Aorta (tissue), 5 donors: Measurements from ENCODE around the gene DGCR8. TPM values are rescaled to one million over a fixed set of nuclear protein-coding genes. Genes with fewer than 3 reads are reported as not detected.

Experiments
- ATAC-seq: fragments of 200-7000 bp; cut with Tn5 transposase; one replicate; pipeline ENCODE4 v1.9.1; 2022; ENCODE audit warnings: moderate library complexity; ENCODE audit not compliant: low FRiP score
- DNase-seq, 2 donors: peaks; one replicate each; pipeline ENCODE4 v3.0.0-alpha.2; 2020
- H3K27ac ChIP-seq, 2 donors: one replicate each; pipeline ENCODE4 v1.5.1; 2013; ENCODE audit warnings: low read length in 2 of 2, mild to moderate bottlenecking in 2 of 2, moderate library complexity in 2 of 2, control low read depth in 1 of 2, inconsistent platforms in 1 of 2, low read depth in 1 of 2
- H3K27me3 ChIP-seq, 2 donors: one replicate each; pipeline ENCODE4 v1.6.1; 2013; ENCODE audit warnings: control low read depth in 1 of 2, low read length in 1 of 2, mild to moderate bottlenecking in 1 of 2, moderate library complexity in 1 of 2; ENCODE audit not compliant: insufficient read depth in 2 of 2, control insufficient read depth in 1 of 2
- H3K36me3 ChIP-seq, 2 donors: one replicate each; pipeline ENCODE4 v1.6.1; 2013; ENCODE audit warnings: control low read depth in 1 of 2, low read length in 1 of 2, mild to moderate bottlenecking in 1 of 2; ENCODE audit not compliant: insufficient read depth in 2 of 2, control insufficient read depth in 1 of 2
- H3K4me1 ChIP-seq, 2 donors: one replicate each; pipeline ENCODE4 v1.6.1; 2013; ENCODE audit warnings: low read length in 2 of 2, control low read depth in 1 of 2, mild to moderate bottlenecking in 1 of 2, moderate library complexity in 1 of 2; ENCODE audit not compliant: insufficient read depth in 2 of 2, control insufficient read depth in 1 of 2
- H3K4me3 ChIP-seq, 2 donors: one replicate each; pipeline ENCODE4 v1.5.1; 2013; ENCODE audit warnings: low read length in 2 of 2, control low read depth in 1 of 2, mild to moderate bottlenecking in 1 of 2
- H3K9me3 ChIP-seq: one replicate; pipeline ENCODE4 v1.6.1; 2013; ENCODE audit warnings: mild to moderate bottlenecking, low read length; ENCODE audit not compliant: control insufficient read depth
- WGBS, 2 donors: extraction: QIAGEN DNeasy Blood & Tissue Kit; methylation state at CpG; one replicate each; pipeline ENCODE4 v1.1.7; 2013; 5-methylcytosine and 5-hydroxymethylcytosine counted together
- intact Hi-C, 2 donors: fragments of 100-400 bp; cut with DNase I; formaldehyde crosslinking; loops; one replicate each; pipeline versions ENCODE4 v1.14.2 to v1.15.0; 2022
- polyA plus RNA-seq, 2 donors: library from polyadenylated mRNA; stranded (reverse); fragments of 200-250 nt; gene quantifications; one replicate each; pipeline ENCODE4 v1.2.3, GENCODE V29; 2013
- total RNA-seq, 2 donors: library from RNA; stranded (reverse); fragmentation: NEBNext Ultra II Directional; extraction: Animal tissue kit (Norgen Biotek cat#: 25700); gene quantifications; one replicate each; pipeline ENCODE4 v1.2.1, GENCODE V29; 2021
- donor health status: healthy with polysubstance abuse.
- donor health status: Bipolar disorder and iron deficiency.
- donor health status: DM: no; HTN: no; CAD: no.
- donor health status: DM: no; HTN: no; CAD: no.
- donor health status: DM: yes; HTN: yes; CAD: no.

Gene DGCR8
- total and polyA plus RNA-seq, 4 donors: 5.5 to 43.9 (median 27.2) TPM

DNA sequence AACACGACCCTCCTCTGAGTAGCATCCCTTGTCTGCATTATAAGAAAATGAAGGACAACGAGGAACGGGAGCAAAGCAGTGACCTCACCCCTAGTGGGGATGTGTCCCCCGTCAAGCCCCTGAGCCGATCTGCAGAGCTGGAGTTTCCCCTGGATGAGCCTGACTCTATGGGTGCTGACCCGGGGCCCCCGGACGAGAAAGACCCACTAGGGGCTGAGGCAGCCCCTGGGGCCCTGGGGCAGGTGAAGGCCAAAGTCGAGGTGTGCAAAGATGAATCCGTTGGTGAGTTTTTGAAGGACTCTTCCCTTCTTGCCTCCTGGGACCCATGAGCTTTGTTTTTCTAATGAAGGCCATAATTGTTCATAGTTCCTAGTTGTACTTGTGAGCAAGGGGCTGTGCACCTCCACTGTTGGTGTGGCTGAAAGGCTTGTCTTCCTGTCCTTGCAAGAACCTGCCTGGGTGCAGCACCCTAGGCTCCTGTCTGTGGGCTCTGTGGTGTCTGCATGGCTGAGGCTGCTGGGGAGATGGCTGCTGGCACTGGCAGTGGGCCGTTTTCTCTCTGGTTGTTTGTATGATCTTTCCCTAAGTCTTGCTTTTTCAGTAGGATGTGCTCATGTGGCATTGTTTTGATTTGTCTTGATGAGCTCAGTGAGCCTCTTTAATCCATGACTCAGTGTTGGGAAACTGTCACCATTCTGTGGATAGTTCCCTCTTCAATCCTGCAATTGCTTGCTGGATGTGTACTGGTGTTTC is 10.1 kb downstream of the DGCR8 start:
- H3K4me3 ChIP-seq: no peak overlapping the region
- peak; percentile 20 to 67 for DNase-seq
- H3K36me3 ChIP-seq: peaks cover 2 to 7% of the 10 kb centered on the region in 2 donors
- WGBS, 2 donors: 88 to 91% methylated on average over 11 of the region's 11 CpGs
- intact Hi-C loops: loop anchor here in 1 of 2 donors (10.0 kb wide), 1 partner anchor 115 kb away; no protein-coding TSS in a partner anchor
- H3K9me3 ChIP-seq: no peaks in the 10 kb centered on the region
- no peaks in the 10 kb centered on the region for H3K27me3 ChIP-seq
- no peak for ATAC-seq
- H3K27ac ChIP-seq: no peak overlapping the region
- no peaks in the 10 kb centered on the region for H3K4me1 ChIP-seq

DNA sequence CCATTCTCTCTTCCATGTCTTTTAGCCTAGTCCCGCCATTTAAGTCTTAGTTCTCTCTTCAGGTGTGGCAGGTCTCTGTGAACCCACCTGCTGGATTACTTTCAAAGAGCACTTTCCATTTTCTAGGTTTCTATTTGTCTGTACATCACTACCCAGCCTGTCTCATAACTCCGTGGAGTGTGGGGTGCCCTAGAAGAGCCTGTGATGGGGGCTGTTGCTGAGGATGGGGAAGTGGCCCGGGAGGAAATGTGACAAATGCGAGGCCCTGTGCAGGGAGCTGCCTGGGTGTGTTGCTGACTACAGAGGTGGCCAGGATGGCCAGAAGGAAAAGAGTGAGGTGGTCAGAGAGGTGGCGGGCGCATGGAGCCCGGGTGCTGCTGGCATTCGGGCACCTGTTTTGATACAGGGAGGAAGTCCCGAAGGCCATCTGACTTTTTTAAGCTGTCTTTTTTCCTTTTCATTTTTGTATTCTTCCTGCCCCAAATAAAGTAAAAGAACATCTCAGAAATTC is 10.7 kb downstream of the DGCR8 start:
- no peaks in the 10 kb centered on the region for H3K9me3 ChIP-seq
- H3K36me3 ChIP-seq: peaks cover 2 to 7% of the 10 kb centered on the region in 2 donors
- ATAC-seq (no peak), DNase-seq (peak; percentile 21 to 33)
- no peak overlapping the region for H3K4me3 ChIP-seq
- H3K27ac ChIP-seq: no peak overlapping the region
- intact Hi-C loops: no loop called here
- no peaks in the 10 kb centered on the region for H3K27me3 ChIP-seq
- no peaks in the 10 kb centered on the region for H3K4me1 ChIP-seq
- 94% methylated on average over 9 of the region's 9 CpGs for WGBS, 2 donors

DNA sequence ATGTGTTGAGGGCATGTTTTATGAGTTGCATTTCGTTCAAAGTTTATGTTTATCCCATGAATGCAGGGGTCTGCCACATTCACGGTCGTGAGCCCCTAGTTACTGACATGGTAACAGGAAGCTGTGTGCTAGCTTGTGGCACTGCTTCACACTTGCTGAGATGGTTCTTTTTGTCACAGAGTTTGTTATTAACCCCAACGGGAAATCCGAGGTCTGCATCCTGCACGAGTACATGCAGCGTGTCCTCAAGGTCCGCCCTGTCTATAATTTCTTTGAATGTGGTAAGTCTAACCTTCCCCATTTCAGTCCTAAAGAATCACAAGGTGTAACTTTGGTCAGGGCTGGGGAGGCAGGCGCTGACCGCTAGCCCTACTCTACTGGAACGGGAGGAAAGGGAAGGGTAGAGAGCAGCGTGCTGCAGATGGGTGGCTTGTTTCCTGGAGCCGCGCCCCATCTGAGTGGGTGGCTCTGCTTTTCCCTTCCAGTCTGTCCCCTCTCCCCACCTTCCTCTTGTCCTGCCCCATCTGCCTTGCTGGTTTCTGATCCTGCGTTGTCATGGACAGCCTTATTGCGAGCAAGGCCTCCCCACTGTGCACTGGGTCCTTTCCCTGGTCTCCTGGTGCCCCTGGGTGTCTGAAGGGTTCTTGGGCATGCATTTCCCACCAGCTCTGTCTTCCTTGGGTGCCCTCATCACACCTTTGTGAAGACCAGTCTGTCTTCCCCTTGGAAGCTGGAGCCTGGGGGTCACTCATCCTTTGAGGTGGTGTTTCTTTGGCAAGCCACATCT is 11.8 kb downstream of the DGCR8 start:
- H3K4me3 ChIP-seq: no peak overlapping the region
- ATAC-seq (no peak), DNase-seq (peak; percentile 23 to 25)
- no peaks in the 10 kb centered on the region for H3K9me3 ChIP-seq
- peaks cover 2 to 7% of the 10 kb centered on the region in 2 donors for H3K36me3 ChIP-seq
- intact Hi-C loops: no loop called here
- no peaks in the 10 kb centered on the region for H3K27me3 ChIP-seq
- H3K4me1 ChIP-seq: no peaks in the 10 kb centered on the region
- WGBS, 2 donors: 94 to 95% methylated on average over 16 of the region's 16 CpGs
- H3K27ac ChIP-seq: no peak overlapping the region

DNA sequence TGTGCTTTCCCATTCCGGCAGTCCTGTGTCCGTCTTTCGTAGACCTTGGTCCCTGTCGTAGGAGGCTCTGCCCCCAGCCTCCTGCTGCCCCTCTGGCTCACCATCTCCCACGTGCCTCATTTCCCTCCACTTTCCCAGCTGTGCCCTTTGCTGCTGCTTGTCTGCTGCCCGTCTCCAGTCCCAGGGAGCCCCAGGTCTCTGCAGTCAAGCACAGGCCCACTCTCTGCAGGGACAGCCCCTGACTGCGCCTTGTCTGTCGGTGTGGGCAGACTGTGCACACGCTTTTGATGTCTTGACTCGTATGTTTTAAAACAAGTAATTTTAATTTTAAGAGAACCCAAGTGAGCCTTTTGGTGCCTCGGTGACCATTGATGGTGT is 12.4 kb downstream of the DGCR8 start:
- intact Hi-C loops: no loop called here
- Histone ChIP-seq H3K27me3 (no peaks in the 10 kb centered on the region), H3K36me3 (peaks cover 2 to 7% of the 10 kb centered on the region in 2 donors), H3K4me3 (no peak overlapping the region), H3K4me1 (no peaks in the 10 kb centered on the region), H3K27ac (no peak overlapping the region), H3K9me3 (no peaks in the 10 kb centered on the region)
- WGBS, 2 donors: 93 to 94% methylated on average over 11 of the region's 11 CpGs
- ATAC-seq (no peak), DNase-seq (peak; percentile 18 to 48)

DNA sequence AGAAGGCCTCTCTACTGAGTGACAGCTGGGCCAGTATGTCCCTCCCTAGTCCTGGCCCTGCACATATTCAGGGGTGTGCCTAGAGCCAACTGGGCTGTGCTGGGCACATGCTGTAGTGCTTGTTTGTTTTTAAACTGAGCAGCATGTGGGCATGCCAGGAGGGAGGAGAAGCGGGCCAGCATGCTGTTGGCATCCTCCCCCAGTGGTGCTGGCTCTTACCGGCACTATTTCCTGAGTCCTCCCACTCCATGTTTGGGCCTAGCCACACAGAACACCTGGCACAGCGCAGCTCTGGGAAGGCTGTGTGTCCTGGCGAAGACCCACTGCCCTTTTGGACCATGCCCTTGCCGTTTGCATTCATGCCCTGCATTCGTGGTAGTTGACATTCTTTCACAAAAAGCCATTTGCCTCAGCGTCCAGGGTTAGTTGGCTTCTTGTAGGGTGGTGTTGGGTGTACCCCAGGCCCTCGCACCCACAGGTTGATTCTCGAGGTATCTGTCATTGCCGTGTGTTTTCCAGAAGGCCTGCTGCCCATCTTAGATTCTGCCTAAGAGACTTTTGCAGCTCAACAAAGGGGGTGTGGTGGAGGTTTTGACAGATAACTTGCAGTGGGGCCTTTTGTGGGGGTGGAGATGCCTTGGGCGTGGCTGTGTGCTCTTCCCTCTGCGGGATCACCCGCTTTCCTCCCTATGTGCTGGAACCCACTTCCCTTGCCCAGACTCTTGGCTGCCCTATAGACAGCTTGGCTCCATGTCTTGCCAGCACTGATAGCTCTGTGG is 13.6 kb downstream of the DGCR8 start:
- 29 to 39% methylated on average over 13 of the region's 13 CpGs for WGBS, 2 donors
- H3K36me3 ChIP-seq: peaks cover 0 to 4% of the 10 kb centered on the region in 2 donors
- no peaks in the 10 kb centered on the region for H3K9me3 ChIP-seq
- H3K27me3 ChIP-seq: no peaks in the 10 kb centered on the region
- intact Hi-C loops: no loop called here
- no peaks in the 10 kb centered on the region for H3K4me1 ChIP-seq
- H3K4me3 ChIP-seq: no peak overlapping the region
- peak overlapping the region in 1 of 2 donors; percentile 49 for H3K27ac ChIP-seq
- ATAC-seq (peak; percentile 86), DNase-seq (peak; percentile 68 to 78)

DNA sequence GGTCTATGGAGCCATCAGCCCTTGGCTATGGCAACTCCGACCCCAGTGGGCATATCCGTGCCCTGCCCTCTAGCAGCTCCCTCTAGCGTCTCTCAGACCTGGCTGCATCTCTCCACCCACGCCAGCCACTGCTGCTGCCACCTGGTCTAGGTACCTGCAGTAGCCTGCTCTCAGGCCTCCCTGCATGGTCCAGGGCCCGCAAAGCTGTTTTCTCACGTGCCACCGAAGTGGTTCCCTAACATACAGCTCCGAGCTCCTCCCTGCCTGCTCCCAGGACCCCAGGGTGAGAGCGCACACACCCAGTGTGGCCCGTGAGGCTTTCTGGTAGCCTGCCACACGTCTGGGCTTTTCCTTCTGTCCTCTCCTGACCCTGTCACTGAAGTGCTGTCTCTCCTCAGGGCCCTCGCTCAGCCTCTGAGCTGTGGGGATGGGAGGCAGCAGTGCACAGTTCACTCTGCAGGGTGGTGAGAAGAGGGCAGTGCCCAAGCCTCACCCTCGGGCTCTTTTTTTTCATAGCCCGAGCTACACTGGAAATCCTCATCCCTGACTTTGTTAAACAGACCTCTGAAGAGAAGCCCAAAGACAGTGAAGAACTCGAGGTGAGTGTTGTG is 14.3 kb downstream of the DGCR8 start:
- 83% methylated on average over 15 of the region's 15 CpGs for WGBS, 2 donors
- no peaks in the 10 kb centered on the region for H3K27me3 ChIP-seq
- H3K27ac ChIP-seq: no peak overlapping the region
- no peak for ATAC-seq
- peaks cover 0 to 4% of the 10 kb centered on the region in 2 donors for H3K36me3 ChIP-seq
- no peaks in the 10 kb centered on the region for H3K9me3 ChIP-seq
- intact Hi-C loops: no loop called here
- H3K4me3 ChIP-seq: no peak overlapping the region
- H3K4me1 ChIP-seq: no peaks in the 10 kb centered on the region
- peak; percentile 38 to 61 for DNase-seq

DNA sequence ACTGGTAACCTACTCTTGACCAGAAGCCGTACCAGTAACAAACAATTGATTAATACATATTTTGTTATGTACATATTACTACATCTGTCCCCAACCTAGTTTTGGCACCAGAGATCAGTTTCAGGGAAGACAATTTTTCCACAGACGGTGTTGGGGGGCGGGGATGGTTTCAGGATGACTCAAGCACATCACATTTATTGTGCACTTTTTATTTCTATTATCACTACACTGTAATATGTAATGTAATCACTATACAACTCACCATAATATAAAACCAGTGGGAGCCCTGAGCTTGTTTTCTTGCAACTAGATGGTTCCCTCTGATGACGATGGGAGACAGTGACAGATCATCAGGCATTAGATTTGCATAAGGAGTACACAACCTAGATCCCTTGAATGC is 15.5 kb downstream of the DGCR8 start:
- peaks cover 4% of the 10 kb centered on the region in 2 donors for H3K36me3 ChIP-seq
- no peak for ATAC-seq

More for the DNA sequence above, 15.5 kb downstream of the DGCR8 start:
- H3K27ac ChIP-seq: no peak overlapping the region
- WGBS, 2 donors: 98 to 99% methylated on average over 4 of the region's 4 CpGs
- H3K4me3 ChIP-seq: no peak overlapping the region
- H3K4me1 ChIP-seq: no peaks in the 10 kb centered on the region
- H3K9me3 ChIP-seq: no peaks in the 10 kb centered on the region
- intact Hi-C loops: no loop called here
- DNase-seq: peak in 1 of 2 donors; percentile 6
- no peaks in the 10 kb centered on the region for H3K27me3 ChIP-seq
